A673 (cell line): ENCODE results near the gene MEOX1.

Experiments
- CTCF ChIP-seq: fragments of 300-800, 200-600 bp; sonication (generic); conservative IDR thresholded peaks from 2 replicates; pipeline ENCODE4 v1.5.1; 2017; ENCODE audit warnings: low read depth, mild to moderate bottlenecking, antibody characterized with exemption, low read length, moderate library complexity, mixed read lengths
- EZH2 ChIP-seq: fragments of 200-600 bp; sonication (generic); IDR thresholded peaks from 2 replicates; pipeline ENCODE4 v1.6.1; 2017; ENCODE audit warnings: borderline replicate concordance, low read depth, mild to moderate bottlenecking, mixed read lengths, antibody characterized with exemption, low read length; ENCODE audit not compliant: poor library complexity, severe bottlenecking

- TF ChIP-seq CTCF, result no peak
- TF ChIP-seq EZH2, result no peak
These were observed 5.9 kb downstream of the MEOX1 start for GRCh38 chr17:43655693-43656255.
